Progenitor cell of endocrine pancreas (in vitro differentiated cells): ENCODE data around the gene SRSF10. TPM values are rescaled to one million over a fixed set of nuclear protein-coding genes. Genes with fewer than 3 reads are reported as not detected.

Experiments
- DNase-seq: peaks from one replicate; pipeline ENCODE4 v3.0.0; 2021; ENCODE audit warnings: low spot score; ENCODE audit not compliant: unreplicated experiment
- H3K27ac Mint-ChIP-seq: 2 replicates; pipeline ENCODE4 v1.8.0; 2021; ENCODE audit warnings: mild to moderate bottlenecking, moderate library complexity, mixed read lengths
- H3K27me3 Mint-ChIP-seq: 2 replicates; pipeline ENCODE4 v1.8.0; 2021; ENCODE audit warnings: mixed read lengths
- H3K36me3 Mint-ChIP-seq: 2 replicates; pipeline ENCODE4 v1.8.0; 2022; ENCODE audit warnings: mixed read lengths; ENCODE audit not compliant: insufficient read depth
- H3K4me1 Mint-ChIP-seq: 2 replicates; pipeline ENCODE4 v1.8.0; 2021; ENCODE audit warnings: low read depth, mixed read lengths
- H3K4me3 Mint-ChIP-seq: 2 replicates; pipeline ENCODE4 v1.8.0; 2021; ENCODE audit warnings: low read depth, mild to moderate bottlenecking, moderate library complexity, mixed read lengths
- H3K9me3 Mint-ChIP-seq: 2 replicates; pipeline ENCODE4 v1.8.0; 2021; ENCODE audit warnings: low read depth, mixed read lengths
- CTCF ChIP-seq: fragments of 200-600 bp; sonication (generic); IDR thresholded peaks from one replicate; pipeline ENCODE4 v1.5.0; 2021; ENCODE audit warnings: antibody characterized with exemption, mild to moderate bottlenecking; ENCODE audit not compliant: unreplicated experiment
- long read RNA-seq: library from polyadenylated mRNA; unstranded; transcript quantifications from one replicate; pipeline ENCODE4 v2.0.0, GENCODE V29; 2020
- total RNA-seq: library from RNA; stranded (reverse); gene quantifications from 2 replicates; pipeline ENCODE4 v1.2.1, GENCODE V29; 2021

SRSF10 gene
- 215 and 220 TPM in 2 replicates for total RNA-seq
- long read RNA-seq, transcript SRSF10-212 (3 exons, 790 nt): major isoform, 31 of 121 reads
- long read RNA-seq, partial matches to known transcripts: 36 of 121 reads
- long read RNA-seq, other reads (novel, unspliced or antisense): 47 of 121 reads

DNA sequence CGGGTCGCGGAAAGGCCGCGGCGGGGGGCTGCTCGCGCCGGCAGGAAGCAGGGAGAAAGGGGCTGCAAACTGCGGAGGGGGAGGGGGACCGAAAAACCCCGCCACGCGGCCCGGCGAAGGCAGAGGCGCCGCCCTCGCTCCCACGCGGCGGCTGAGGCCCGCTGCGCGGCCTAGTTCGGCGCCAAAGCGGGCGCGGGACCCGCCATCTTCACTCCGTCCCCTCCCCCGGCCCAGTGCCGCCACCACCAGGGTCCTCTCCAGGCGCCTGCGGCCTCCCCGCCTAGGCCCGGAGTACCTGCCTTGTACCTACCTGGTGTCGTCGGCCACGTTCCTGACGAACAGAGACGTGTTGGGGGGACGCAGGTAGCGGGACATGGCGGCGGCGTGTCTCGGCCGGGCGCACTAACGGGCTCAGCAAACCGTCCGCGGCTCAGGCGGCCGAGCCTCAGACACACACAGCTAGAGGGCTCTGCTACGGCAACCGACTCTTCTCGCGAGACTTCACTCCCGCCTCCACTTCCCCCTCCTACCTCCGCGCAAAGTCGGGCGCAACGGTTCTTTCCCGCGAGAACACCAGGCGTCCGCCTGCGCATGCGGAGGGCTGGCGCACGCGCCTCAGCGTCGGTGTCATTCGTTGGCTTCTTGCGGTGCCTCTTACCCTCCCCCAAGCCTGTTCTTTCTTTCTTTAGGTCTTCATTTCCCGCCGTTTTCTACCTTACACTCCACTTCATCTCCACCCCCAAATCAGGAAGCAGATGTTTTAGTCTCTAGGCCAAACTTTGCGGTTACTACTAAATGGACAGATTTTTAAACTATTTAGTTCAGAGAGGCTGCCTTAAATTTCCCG lies at the start of gene SRSF10:
Gene SRSF10, minus strand, starts transcription at position 447 of the 847 bp plus-strand sequence. Its CDS starts 72 bp downstream, at position 375.
- Mint-ChIP-seq H3K36me3 (peaks cover 7% of the 10 kb centered on the region), H3K4me1 (peaks cover 37% of the 10 kb centered on the region), H3K4me3 (peak within 1 kb of the TSS; percentile 97), H3K27ac (peak within 1 kb of the TSS; percentile 99), H3K9me3 (peaks cover 2% of the 10 kb centered on the region), H3K27me3 (no peaks in the 10 kb centered on the region)
- TF ChIP-seq CTCF: no peak
- peak; percentile 92 for DNase-seq

DNA sequence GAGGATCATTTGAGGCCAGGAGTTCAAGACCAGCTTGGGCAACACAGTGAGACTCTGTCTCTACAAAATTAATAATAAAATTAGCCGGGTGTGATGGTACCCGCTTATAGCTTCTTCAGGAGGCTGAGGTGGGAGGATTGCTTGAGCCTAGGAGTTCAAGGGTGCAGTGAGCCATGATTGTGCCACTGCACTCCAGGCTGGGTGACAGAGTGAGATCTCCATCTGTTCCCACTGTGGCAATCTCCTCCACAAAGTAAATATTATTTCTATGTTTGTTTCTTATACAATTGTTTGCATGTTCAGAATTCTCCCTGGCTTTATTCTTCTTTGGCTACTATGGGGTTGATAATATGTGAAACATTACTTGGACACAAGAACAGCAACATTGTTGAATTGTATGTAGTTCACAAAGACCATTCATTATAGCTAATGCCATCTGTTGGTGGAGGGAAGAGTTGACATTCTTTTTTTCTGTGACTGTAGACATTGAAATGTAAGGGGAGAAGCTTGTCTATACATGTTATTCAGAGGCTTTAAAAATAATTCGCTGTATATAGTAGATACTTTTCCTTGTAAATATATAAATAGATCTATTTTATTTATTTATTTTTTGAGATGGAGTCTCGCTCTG lies 47.8 kb upstream of the SRSF10 start:
- H3K9me3 Mint-ChIP-seq: peaks cover under 1% of the 10 kb centered on the region
- no peaks in the 10 kb centered on the region for H3K36me3 Mint-ChIP-seq
- peaks cover 7% of the 10 kb centered on the region for H3K4me1 Mint-ChIP-seq
- DNase-seq: no peak
- TF ChIP-seq CTCF: peak; percentile 48
- H3K27me3 Mint-ChIP-seq: no peaks in the 10 kb centered on the region
- no peak overlapping the region for H3K4me3 Mint-ChIP-seq
- no peak overlapping the region for H3K27ac Mint-ChIP-seq

GRCh38 chr1:24022581-24023361 lies 42.6 kb upstream of the SRSF10 start:
- no peak for DNase-seq
- Mint-ChIP-seq H3K4me3 (no peak overlapping the region), H3K36me3 (no peaks in the 10 kb centered on the region), H3K27me3 (no peaks in the 10 kb centered on the region), H3K9me3 (no peaks in the 10 kb centered on the region), H3K4me1 (peaks cover 28% of the 10 kb centered on the region), H3K27ac (peak overlapping the region; percentile 8)
- no peak for TF ChIP-seq CTCF

DNA sequence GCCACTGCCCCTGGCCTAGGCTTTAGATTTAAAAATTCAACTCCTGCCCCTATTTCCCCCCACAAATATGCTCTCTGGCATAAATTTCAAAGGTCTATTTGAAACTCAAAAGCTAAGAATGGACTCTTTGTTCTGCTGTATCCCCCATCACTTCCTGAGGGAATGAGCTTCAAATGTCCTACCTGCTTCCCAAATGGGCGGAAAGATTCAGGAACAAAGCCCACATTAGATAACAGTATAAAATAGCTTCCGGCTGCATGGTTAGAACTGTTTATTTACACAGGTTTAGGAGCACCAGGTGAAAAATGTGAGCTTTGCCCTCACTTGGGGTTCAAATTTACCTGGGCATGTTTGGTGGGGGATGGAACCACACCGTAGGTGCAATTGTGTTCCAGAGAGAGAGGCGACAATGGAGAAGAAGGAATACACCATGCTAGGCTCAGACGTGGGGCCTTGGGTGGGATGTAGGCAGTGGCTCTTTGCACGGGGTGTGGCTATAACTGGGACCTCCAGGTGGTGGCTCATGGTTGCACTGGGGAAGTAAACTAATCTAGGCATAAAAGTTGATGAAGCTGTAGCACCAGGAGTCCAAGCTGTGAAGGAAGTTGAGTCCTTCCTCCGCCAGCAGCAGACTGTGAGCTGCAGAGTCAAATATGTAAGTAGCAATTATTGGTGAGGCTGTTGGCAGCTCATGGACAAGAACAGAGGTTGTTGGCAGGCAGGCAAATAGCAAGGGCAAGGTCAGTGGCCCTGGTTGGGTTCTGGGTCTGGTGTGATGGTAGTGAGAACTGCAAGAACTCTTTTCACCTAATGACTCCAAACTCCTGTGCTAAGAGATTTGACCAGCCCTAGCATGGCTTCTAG lies 41.5 kb upstream of the SRSF10 start:
- H3K36me3 Mint-ChIP-seq: no peaks in the 10 kb centered on the region
- H3K9me3 Mint-ChIP-seq: no peaks in the 10 kb centered on the region
- no peaks in the 10 kb centered on the region for H3K27me3 Mint-ChIP-seq
- H3K4me3 Mint-ChIP-seq: no peak overlapping the region
- DNase-seq: no peak
- TF ChIP-seq CTCF: no peak
- H3K4me1 Mint-ChIP-seq: peaks cover 32% of the 10 kb centered on the region
- H3K27ac Mint-ChIP-seq: peak overlapping the region; percentile 19
